ENCODE measurements around the gene BORCS5. TPM values are rescaled to one million over a fixed set of nuclear protein-coding genes. Genes with fewer than 3 reads are reported as not detected.

BORCS5 gene
- total and polyA plus RNA-seq, 2 of the 8 experiments (the other 6 are each of a cell fraction or from before 2014, with no cell fraction given), result 8.3 to 17.4 TPM

DNA sequence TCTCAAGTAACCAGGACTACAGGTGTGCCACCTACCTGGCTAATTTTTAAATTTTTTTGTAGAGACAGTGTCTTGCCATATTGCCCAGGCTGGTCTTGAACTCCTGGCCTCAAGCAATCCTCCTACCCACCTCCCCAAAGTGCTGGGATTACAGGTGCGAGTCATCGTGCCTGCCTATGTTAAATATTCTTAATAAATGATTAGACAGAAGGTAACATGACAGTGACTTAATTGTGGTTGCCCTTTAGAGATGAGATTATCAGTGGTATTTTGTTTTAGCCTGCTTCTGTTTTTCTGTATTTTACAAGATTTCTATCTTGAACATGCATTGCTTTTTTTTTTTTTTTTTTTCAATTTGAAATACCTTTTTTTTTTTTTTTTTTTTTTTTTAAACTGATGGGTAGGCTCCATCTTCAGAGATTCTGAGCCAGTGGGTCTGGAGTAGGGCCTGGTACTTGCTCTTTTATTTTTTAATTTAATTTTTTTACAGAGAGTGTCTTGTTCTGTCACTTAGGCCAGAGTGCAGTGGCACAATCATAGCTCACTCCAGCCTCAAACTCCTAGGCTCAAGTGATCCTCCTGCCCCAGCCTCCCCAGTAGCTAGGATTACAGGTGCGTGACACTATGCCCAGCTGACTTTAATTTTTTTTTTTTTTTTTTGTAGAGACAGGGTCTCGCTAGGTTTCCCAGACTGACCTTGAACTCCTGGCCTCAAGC is 88.4 kb downstream of the BORCS5 start:
- Histone ChIP-seq H3K23me2 (ENCODE audit: low read depth, low read length) (no peaks in the 10 kb centered on the region), H3K23ac (ENCODE audit: insufficient read length) (no peak overlapping the region), H2BK15ac (ENCODE audit: low read length) (no peak overlapping the region), H2BK20ac (ENCODE audit: low read length) (no peak overlapping the region), H3K4me2 (ENCODE audit: insufficient read depth in 1 of 2, low read depth in 2 of 2, low read length in 2 of 2) (no peak overlapping the region), H3K9me3 (ENCODE audit: insufficient read depth in 2 of 2, low read depth in 1 of 2, low read length in 1 of 2) (no peaks in the 10 kb centered on the region), H4K91ac (replicated peaks; ENCODE audit: insufficient read length, low read length) (no peak overlapping the region), H2BK120ac (replicated peaks; ENCODE audit: low read depth, low read length) (no peak overlapping the region), H3K18ac (ENCODE audit: extremely low read depth, low read length) (no peak overlapping the region), H3K27me3 (replicated peaks in 1 of 4; ENCODE audit: control insufficient read depth in 3 of 4, extremely low read depth in 1 of 4, insufficient read depth in 3 of 4, low read length in 3 of 4) (no peaks in the 10 kb centered on the region), H3K4ac (replicated peaks; ENCODE audit: insufficient read length, low read depth, low read length) (no peak overlapping the region), H2BK5ac (ENCODE audit: low read depth, low read length) (no peak overlapping the region), H3K79me2 (ENCODE audit: control insufficient read depth in 1 of 2, insufficient read depth in 2 of 2, low read length in 2 of 2) (no peaks in the 10 kb centered on the region), H3K27ac (ENCODE audit: low read depth, low read length) (no peak overlapping the region), H3K14ac (ENCODE audit: insufficient read length) (no peak overlapping the region), H3K4me1 (replicated peaks in 1 of 4; ENCODE audit: control insufficient read depth in 3 of 4, insufficient read depth in 4 of 4, low read length in 3 of 4) (peaks cover 0 to 3% (median 0%) of the 10 kb centered on the region in 4 experiments; a peak in 1 of 7 replicates), H2AFZ (ENCODE audit: low read length) (no peak overlapping the region), H3K79me1 (ENCODE audit: low read depth, low read length) (no peaks in the 10 kb centered on the region), H2BK12ac (ENCODE audit: low read depth, low read length) (no peak overlapping the region), H3K4me3 (ENCODE audit: extremely low read depth in 1 of 4, insufficient read depth in 2 of 4, low read depth in 3 of 4, low read length in 4 of 4) (no peak overlapping the region), H4K8ac (ENCODE audit: extremely low read depth, insufficient read depth, low read length) (no peak overlapping the region), H3K9ac (replicated peaks in 1 of 4; ENCODE audit: extremely low read depth in 1 of 4, low read depth in 3 of 4, low read length in 3 of 4) (no peak overlapping the region), H2AK5ac (ENCODE audit: low read depth, low read length) (no peak overlapping the region), H4K20me1 (replicated peaks in 1 of 2; ENCODE audit: control insufficient read depth in 1 of 2, insufficient read depth in 2 of 2, low read length in 2 of 2) (no peaks in the 10 kb centered on the region), H3K36me3 (ENCODE audit: control insufficient read depth in 2 of 4, insufficient read depth in 4 of 4, low read length in 3 of 4) (no peaks in the 10 kb centered on the region), H4K5ac (ENCODE audit: insufficient read length, low read depth, low read length) (no peak overlapping the region), H3K56ac (replicated peaks; ENCODE audit: insufficient read length, low read depth, low read length) (no peak overlapping the region)
- DNase-seq (ENCODE audit: low read depth in 1 of 2, low spot score in 2 of 2), result no peak
- WGBS, 2 experiments (ENCODE audit: extremely low coverage in 1 of 2, insufficient coverage in 1 of 2, insufficient read length in 1 of 2, insufficient replicate concordance in 2 of 2, low coverage in 1 of 2, low lambda C conversion rate in 2 of 2, missing lambda C conversion rate in 1 of 2), result 95% methylated on average over 4 of the region's 4 CpGs; no CpG with 5 or more reads in 1 of the 2 experiments
- ChIA-PET POLR2A (ENCODE audit: partially characterized antibody) (interaction anchor here (0.6 to 1.2 kb wide), 3 partner anchors 11 to 155 kb away, joined by 3 to 5 read pairs (median 3); no protein-coding TSS in a partner anchor), CTCF (ENCODE audit: partially characterized antibody) (interaction anchor here (0.7 to 1.0 kb wide), 2 partner anchors 71 to 239 kb away, joined by 3 read pairs; no protein-coding TSS in a partner anchor)
- FAIRE-seq, result no peak
- TF ChIP-seq SIX5 (IDR thresholded peaks at IDR 0.05; ENCODE audit: low read depth, low read length), result no peak
- no peak for TF ChIP-seq SP2 (IDR thresholded peaks at IDR 0.05; ENCODE audit: low read length)
- TF ChIP-seq SIN3A (conservative IDR thresholded peaks at IDR 0.05 in 1 of 2, IDR thresholded peaks at IDR 0.05 in 1 of 2; ENCODE audit: low read depth in 1 of 2, low read length in 2 of 2), result no peak
- TF ChIP-seq PHF8 (conservative IDR thresholded peaks at IDR 0.05; ENCODE audit: low read depth, low read length), result no peak
- no peak for TF ChIP-seq GTF2F1 (IDR thresholded peaks at IDR 0.05; ENCODE audit: borderline replicate concordance, low read depth, low read length)
- no peak for TF ChIP-seq RXRA (IDR thresholded peaks at IDR 0.05; ENCODE audit: insufficient read depth, low read depth, low read length)
- TF ChIP-seq GABPA (IDR thresholded peaks at IDR 0.05; ENCODE audit: borderline replicate concordance, insufficient read depth, low read length), result no peak
- TF ChIP-seq, protein P1, sequence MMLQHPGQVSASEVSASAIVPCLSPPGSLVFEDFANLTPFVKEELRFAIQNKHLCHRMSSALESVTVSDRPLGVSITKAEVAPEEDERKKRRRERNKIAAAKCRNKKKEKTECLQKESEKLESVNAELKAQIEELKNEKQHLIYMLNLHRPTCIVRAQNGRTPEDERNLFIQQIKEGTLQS (IDR thresholded peaks at IDR 0.05; ENCODE audit: insufficient read depth, low read depth, low read length), result no peak
- TF ChIP-seq, protein P2, sequence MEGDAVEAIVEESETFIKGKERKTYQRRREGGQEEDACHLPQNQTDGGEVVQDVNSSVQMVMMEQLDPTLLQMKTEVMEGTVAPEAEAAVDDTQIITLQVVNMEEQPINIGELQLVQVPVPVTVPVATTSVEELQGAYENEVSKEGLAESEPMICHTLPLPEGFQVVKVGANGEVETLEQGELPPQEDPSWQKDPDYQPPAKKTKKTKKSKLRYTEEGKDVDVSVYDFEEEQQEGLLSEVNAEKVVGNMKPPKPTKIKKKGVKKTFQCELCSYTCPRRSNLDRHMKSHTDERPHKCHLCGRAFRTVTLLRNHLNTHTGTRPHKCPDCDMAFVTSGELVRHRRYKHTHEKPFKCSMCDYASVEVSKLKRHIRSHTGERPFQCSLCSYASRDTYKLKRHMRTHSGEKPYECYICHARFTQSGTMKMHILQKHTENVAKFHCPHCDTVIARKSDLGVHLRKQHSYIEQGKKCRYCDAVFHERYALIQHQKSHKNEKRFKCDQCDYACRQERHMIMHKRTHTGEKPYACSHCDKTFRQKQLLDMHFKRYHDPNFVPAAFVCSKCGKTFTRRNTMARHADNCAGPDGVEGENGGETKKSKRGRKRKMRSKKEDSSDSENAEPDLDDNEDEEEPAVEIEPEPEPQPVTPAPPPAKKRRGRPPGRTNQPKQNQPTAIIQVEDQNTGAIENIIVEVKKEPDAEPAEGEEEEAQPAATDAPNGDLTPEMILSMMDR (IDR thresholded peaks at IDR 0.05; ENCODE audit: control extremely low read depth in 1 of 3, insufficient read depth in 1 of 3, low read depth in 1 of 3, low read length in 3 of 3), result no peak
